Fibroblast of lung (primary cell): ENCODE data around the gene RMND5B.

Experiments
- CTCF ChIP-seq, 2 donors: IDR thresholded peaks in 1 of 2; conservative IDR thresholded peaks in 1 of 2; 1 replicate in 1 of 2; 2 replicates in 1 of 2; pipeline ENCODE4 v1.5.1; 2011 to 2012; ENCODE audit warnings: low read length in 2 of 2, control low read depth in 1 of 2, inconsistent platforms in 1 of 2, low read depth in 1 of 2, mild to moderate bottlenecking in 1 of 2
- EZH2 ChIP-seq: IDR thresholded peaks from 2 replicates; pipeline ENCODE4 v1.5.1; 2012; ENCODE audit warnings: low read length, control low read depth, mild to moderate bottlenecking; ENCODE audit errors: missing control alignments

DNA sequence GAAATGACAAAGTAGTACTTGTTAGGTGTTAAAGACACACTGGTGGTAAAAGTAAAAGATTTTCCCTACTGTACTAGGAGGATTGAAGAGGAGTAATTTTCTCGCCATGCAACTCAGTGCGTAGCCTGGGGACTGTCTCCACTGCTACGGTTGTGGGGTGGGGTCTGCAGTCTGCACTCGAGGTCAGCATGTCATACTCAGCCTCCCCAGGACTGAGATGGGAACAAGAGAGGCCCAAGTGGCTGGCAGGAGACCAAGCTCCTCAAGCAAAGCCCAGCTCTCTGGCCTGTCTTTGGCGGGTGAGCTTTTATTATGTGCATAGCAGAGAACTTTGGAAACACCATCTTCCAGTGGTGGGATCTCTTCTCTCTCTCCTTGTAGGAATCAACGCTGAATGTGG, 12.4 kb downstream of the RMND5B start:
- TF ChIP-seq CTCF (conservative IDR thresholded peaks at IDR 0.05 in 1 of 2, IDR thresholded peaks at IDR 0.05 in 1 of 2; ENCODE audit: low read depth in 1 of 2, low read length in 2 of 2) (no peak), EZH2 (no peak)
